GM19099 (cell line): Measurements from ENCODE around the gene HOXA10.

Source experiments
- POLR2A ChIP-seq: IDR thresholded peaks from 3 replicates; pipeline ENCODE4 v1.6.1; 2011; ENCODE audit warnings: low read depth; ENCODE audit not compliant: insufficient read length; ENCODE audit errors: extremely low read depth

The HOXA10 gene

DNA sequence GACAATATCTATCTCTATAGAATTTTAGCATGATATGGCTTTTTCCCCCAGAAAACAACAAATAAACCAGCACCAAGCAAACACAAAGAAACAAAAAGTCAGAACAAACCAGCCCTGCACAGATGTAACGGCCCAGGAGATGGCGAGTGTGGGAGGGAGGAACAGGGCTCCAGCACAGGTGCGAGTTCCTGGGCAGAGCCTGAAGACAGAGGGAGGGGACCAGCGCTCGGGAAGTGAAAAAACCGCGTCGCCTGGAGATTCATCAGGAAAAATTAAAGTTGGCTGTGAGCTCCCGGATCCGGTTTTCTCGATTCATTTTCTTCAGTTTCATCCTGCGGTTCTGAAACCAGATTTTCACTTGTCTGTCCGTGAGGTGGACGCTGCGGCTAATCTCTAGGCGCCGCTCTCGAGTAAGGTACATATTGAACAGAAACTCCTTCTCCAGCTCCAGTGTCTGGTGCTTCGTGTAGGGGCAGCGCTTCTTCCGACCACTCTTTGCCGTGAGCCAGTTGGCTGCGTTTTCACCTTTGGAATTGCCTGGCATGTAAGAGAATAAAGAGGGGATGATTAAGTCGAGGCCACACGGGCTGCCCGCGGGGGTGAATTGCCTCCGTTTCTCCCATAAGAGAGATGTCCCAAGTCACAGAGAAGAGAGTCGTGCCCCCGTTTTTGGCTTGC lies 2.3 kb downstream of the HOXA10 start:
- TF ChIP-seq POLR2A = no peak

DNA sequence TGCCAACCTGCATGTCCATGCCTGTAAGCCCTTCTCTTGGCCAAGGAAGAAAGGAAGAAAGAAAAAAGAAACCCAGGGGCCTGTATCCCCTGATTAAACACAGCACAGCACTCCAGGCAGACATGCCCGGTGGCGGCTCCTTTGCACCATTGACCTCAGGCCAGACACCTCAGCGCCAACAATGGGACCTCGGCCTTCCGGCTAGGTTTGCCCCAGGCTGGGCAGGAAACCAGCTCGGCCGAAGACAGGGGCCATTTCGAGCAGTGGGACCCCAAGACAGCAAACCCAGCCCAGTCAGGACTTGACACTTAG lies 2.8 kb downstream of the HOXA10 start:
- TF ChIP-seq POLR2A = no peak

DNA sequence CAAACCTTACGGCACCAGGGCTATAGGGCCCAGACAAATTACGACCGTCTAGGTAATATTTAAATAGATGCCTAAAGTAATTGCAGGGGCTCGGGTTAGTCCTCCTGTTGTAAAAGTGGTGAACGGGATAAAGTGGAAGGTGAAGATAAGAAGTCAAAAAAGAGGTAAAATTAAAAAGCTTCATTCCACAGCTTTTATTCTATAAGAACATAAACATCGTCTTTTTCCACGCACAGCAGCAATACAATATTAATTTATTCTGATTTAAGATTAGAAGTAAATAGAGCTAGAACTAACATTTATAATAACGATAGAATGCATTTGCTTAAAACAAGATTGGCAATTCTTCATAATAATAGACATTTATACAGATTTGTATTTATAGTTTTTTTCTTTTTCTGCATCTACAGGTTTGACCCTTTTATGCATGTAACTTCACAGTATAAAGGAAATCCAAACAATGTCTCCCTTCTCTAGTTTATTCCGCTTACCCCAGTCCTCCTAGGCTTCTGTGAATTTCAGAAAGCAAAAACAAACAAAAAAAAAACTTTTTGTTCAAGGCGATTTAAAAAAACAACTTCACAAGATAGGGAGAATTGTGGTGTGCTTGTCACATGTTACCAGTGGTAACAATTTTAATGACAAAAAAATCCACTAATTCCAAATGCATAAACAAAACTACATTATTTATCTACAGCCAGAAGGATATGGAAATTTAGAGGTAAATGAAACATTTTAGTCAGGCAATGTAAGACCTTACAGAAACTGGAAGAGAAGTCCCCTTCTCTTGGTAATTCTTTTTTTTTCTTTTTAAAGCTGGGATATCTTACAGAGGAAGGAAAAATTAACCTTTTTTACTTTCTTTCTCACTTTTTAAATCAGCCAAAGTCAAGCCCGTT lies 3.4 kb downstream of the HOXA10 start:
- TF ChIP-seq POLR2A = no peak

DNA sequence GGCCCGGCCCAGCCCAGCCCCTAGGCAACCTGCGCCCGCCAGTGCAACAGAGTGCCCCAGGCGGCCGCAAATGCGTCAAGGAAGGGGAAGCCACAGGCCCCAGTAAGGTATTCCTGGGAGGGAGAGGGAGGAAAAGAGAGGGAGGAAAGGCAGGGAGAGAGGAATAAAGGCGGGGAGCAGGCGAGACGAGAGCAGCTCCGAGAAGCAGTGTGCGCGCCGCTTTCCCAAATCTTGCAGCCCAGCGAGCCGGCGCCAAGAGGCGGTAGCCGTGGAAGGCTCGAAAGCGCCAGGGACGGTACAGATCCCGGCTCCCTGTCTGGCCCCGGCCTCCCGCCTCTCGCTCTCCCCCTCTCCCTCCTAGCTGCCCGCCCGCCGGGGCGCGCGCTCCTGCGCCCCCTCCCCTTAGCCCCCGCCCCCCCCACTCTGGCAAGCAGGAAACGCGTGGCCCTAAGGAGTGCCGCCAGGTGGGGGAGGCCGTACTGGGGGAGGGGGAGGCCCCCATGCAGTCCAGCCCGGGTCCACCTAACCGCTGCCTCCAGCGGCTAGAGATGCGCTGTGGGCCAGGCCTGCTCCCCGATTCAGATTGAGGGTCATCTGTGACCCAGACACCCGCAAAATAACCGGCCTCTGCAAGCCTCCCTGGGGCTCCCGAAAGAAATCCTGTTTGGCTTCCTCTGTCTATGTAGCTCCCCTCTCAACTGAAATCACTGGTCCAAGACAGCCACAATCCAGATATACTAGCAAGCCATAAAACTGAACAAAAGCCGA lies 4.3 kb downstream of the HOXA10 start:
- TF ChIP-seq POLR2A = no peak

DNA sequence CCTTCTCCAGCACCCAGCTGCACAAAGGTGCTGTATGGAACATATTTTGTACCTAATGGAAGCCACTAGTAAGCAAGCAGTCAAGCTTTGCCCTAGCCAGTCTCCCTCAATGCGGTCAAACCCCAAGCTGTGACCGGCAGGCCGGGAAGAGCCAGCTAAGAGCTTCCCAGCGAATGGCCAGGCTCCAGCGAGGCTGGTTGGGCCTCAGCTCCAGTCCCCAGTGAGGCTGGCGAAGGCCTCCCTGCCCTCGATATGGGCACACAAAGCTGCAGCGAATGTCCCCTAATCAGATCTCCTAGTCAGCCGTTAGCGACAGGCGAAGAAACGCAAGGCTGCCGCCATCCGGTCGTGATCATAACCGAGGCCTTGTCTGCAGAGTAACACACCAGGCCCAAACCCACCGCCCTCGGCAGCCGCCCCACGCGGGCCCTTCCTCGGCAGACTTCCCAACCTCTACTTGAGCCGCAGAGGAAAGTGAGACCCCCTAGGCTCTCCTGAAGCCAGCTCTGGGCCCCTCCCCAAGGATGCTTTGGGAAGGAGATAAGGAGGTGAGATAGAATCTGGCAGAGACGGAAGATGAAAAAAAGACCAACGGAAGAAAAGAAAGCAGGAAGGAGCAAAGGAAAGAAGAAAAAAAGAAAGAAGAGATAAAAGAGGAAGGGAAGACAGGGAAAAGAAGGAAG lies 5.7 kb downstream of the HOXA10 start:
- TF ChIP-seq POLR2A = no peak

DNA sequence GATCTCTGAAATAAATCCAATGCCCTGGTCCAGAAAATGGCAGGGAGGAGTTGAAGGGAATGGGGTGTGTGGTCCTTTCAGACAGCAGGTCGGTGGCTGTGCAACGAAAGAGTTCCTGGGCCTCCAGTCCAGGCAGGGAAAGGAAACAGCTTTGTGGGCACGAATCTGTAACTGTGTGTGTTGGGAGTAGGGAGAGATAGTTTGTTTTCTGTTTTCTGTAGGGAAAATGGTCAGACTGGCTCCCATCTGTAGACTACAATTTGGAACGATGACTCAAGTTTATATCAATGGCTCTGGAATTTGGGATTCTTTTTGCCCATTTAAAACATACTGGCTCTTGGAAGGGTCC lies 6.2 kb downstream of the HOXA10 start:
- TF ChIP-seq POLR2A = no peak

DNA sequence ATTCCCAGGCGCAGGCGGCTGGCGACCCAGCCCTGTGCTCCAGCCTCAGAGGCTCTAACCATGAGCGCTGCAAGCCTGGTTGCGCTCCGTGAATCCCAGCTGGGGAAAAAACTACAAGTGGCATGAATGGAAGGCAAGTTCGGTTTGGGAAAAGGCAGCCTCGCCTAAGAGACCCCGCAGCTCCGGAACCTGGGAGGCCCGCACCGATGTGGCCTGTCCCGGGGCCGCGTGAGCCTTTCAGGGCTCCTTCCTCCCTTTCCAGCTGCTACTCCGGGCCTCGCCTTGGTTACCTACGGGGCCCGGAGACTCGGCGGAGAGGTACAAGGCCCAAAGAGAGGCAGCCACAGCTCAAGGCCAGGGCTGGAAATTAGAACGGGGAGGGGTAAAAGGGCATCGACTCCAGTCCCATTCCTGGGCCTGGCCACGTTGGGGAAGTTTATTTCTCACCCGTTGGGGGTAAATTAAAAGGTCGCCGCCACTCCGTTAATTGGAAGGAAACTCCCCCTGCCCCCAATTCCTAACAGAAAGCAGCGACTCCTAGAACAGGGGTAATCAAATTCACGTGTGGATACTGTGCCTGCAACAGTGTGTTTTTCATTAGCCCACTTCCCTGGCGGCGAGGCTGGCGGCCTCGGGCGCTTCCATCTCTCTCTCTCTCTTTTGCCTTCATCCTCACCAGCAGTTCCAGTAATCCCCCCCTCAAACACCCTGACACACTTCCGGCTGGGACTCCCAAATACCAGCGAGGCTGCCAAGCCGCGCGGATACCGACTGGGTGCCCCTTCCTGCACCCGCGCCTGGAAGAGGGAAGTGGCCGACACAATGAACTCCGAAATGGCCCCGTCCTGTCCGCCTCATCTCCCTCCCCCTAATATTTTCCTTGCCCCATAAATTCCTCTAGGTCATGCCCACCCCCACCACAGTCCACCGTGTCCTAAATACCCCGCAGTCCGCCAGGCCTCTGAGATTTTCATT lies 7.3 kb downstream of the HOXA10 start:
- no peak for TF ChIP-seq POLR2A

DNA sequence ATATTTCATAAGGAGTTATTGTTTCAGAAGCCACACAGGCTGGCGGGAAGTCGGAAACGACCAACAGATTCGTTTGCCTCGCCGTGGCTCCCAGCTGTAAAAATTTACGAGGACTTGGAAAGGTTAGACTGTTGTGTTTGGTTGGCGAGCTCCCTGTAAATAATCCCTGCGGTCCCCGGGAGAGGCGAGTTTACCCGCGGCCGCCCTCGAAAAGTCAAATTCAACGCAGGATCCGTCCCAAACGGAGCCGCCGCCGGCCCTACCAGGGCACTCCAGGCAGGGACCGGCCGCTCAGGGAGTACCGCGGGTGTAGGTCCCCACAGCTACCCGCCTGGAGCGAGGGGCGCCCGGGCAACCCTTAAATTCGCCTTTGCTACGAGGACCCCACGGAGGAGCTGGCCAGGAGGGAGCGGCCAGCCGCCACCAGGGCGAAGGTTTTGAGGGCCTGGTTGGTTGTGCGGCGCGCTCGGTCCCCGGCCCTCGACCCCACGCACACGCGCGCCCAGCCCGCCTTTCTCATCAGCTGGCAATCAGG lies 8.1 kb downstream of the HOXA10 start:
- no peak for TF ChIP-seq POLR2A

DNA sequence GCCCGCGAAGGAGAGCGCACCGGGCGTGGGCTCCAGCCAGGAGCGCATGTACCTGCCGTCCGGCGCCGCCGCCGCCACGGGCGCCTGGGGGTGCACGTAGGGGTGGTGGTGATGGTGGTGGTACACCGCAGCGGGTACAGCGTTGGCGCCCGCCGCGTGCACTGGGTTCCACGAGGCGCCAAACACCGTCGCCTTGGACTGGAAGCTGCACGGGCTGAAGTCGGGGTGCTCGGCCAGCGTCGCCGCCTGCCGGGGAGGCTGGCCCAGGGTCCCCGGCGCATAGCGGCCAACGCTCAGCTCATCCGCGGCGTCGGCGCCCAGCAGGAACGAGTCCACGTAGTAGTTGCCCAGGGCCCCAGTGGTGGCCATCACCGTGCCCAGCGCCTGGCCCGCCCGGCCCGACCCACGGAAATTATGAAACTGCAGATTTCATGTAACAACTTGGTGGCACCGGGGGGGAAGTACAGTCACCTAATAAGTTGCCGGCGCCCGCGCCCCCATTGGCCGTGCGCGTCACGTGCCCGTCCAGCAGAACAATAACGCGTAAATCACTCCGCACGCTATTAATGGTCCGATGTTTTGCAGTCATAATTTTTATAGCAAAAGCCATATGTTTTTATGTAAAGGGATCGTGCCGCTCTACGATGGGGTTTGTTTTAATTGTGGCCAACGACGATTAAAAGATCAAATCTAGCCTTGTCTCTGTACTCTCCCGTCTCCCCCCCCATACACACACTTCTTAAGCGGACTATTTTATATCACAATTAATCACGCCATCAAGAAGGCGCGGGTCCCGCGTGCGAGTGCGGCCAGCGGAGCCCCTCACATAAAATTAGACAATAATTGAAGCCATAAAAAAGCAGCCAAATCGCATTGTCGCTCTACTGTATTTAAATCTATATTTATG lies 8.8 kb downstream of the HOXA10 start, which contains the start of gene HOXA9:
TSS of gene HOXA9 (minus strand) at position 449 of the 907 bp plus-strand sequence. CDS start at position 369, 80 bp downstream.
- TF ChIP-seq POLR2A = no peak

DNA sequence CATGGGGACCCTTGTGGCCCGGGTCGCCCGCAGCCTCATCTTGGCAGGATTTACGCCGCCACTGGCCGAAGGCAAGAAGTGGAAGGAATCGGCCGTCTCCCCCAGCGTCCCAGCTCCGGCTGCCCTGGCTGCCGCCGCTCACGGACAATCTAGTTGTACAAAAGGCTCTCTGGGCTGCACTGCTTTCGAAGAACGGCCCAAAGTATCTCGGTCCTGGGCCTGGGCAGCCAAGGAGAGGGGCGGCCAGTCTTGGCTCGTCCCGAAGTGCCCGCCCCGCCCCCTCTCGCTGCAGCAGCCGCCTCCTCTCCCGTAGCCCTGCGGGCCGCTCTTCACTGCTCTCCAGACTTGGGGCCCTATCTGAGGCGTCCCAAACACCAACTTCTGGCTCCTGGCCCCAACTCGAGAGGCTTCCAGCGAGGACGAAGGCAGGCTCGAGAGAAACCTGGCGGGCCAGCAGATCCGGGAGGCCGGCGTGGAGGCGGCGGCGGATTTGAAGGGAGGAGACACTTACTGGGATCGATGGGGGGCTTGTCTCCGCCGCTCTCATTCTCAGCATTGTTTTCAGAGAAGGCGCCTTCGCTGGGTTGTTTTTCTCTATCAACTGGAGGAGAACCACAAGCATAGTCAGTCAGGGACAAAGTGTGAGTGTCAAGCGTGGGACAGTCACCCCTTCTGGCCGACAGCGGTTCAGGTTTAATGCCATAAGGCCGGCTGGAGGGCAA lies 9.6 kb downstream of the HOXA10 start:
- TF ChIP-seq POLR2A = no peak

DNA sequence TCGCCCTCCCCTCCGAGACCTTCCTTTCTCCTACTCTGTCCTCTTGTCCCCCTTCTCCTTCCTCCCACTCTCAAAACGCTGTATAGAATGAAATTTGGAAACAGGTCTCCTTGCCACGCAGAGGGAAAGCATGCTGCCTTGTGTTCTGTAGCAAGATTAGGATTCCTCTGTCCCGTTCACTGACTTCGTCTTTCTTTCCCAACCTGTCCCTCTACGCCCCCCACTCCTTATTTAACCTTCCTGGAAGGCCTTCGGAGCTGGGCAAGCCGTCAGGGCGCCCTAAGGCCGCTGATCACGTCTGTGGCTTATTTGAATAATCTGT lies 10.1 kb downstream of the HOXA10 start:
- no peak for TF ChIP-seq POLR2A
